Left forelimb (tissue), 1 donor: ENCODE results near the gene ZNF443.
A peak's percentile ranks its signal among the peaks of the same experiment; 100 is the strongest.
"Not testable (repeated sequence)": the region's sequence is repeated elsewhere in the genome, so short reads cannot be mapped to it uniquely, and the experiment has no call there.

ENCODE experiments used
- DNase-seq: peaks from one replicate; pipeline ENCODE4 v3.0.0-alpha.2; 2018; ENCODE audit warnings: low spot score

The ZNF443 gene

DNA sequence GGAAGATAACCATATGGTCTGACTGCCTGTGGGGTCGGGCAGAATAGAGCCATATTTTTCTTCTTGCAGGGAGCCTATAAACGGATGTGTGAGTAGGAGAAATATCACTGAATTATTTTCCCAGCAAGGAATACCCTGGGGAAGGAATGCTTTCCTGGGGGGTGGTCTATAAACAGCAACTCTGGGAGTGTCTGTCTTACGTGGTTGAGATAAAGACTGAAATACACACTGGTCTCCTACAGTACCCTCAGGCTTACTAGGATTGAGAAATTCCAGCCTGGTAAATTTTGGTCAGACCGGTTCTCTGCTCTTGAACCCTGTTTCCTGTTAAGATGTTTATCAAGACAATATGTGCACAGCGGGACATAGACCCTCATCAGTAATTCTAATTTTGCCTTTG lies 23.5 kb downstream of the ZNF443 start:
- not testable (repeated sequence) for DNase-seq

DNA sequence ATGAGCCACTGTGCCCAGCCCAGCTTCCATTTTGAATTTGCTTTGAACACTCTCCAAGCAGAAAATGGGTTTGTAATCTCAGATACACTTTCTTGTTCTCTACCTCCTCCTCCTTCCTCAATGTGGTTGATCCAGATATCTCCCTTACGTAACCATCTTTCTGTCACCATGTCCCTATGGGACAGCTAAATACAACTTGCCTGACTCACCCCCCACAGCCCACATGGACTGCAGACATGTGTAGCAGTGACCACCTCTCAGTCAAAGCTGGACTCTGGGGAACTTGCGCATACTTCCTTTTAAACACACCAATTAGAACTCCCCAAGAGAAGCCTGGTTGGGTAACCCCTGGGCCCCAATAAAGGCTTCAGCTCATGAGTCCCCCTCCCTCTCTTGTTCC lies 28.9 kb downstream of the ZNF443 start:
- no peak for DNase-seq

- DNase-seq = peak; percentile 95
These were observed 40.0 kb downstream of the ZNF443 start, which contains the start of gene ZNF799 for GRCh38 chr19:12400633-12401502. TSS of gene ZNF799 (minus strand) at chr19:12401271. CDS start at chr19:12401070, 201 bp downstream.

- not testable (repeated sequence) for DNase-seq
These were observed 40.8 kb downstream of the ZNF443 start for GRCh38 chr19:12399901-12400632.

GRCh38 chr19:12391148-12391547 lies 49.7 kb downstream of the ZNF443 start:
- DNase-seq = not testable (repeated sequence)

DNA sequence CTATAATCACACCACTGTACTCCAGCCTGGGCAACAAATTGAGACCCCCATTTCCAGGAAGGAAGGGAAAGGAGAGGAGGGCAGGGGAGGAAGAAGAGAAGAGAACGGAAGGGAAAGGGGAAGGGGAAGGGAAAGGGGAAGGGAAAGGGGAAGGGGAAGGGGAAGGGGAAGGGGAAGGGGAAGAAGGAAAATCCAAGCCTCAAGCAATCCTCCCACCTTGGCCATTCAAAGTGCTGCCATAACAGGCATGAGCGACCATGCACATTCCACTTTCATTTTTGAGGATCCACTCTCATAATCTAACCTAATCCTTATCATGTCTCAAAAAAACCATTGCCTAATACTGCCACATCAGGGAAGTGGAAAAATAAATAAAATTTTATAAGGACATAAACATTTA lies 54.5 kb downstream of the ZNF443 start:
- DNase-seq = not testable (repeated sequence)

DNA sequence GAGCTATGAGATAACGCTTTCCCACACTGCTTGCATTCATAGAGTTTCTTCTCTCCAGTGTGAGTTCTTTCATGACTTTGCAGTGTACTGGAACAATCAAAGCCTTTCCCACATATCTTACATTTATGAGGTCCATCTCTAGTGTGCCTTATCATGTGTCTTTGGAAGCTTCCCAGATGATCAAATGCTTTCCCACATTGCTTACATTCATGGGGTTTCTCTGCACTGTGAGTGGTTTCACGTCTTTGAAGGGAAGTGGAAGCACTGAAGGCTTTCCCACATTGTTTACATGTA lies 60.4 kb downstream of the ZNF443 start:
- DNase-seq = no peak

DNA sequence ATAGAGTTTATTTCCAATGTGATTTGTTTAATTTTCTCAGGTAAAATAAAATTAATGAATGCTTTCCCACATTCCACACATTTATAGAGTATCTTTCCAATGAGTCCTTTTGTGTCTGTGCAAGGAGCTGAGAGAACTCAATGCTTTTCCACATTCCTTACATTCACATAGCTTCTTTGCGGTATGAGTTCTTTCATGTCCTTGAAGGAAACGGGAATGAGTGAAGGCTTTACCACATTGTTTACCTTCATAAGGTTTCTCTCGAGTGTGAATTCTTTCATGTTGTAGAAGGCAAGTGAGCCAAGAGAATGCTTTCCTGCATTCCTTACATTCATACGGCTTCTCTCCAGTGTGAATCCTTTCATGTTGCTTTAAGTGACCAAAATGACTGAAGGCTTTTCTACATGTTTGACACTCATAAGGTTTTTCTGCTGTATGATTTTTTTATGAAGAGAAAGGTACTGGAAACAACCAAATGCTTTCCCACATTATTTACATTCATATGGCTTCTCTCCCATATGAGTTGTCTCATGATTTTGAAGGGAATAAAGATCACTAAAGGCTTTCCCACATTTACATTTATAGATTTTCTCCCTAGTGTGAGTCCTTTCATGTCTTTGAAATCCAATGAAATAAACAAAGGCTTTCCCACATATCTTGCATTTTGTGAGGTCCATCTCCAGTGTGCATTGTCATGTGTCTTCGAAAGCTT lies 60.9 kb downstream of the ZNF443 start:
- DNase-seq = no peak
